C4-2B (cell line): ENCODE measurements around the gene NLRP2B.

Source experiments
- CTCF ChIP-seq: fragments of 450-650 bp; conservative IDR thresholded peaks from 2 replicates; pipeline ENCODE4 v1.5.1; 2017; ENCODE audit warnings: mild to moderate bottlenecking
- ZFX ChIP-seq: fragments of 450-650 bp; IDR thresholded peaks from 2 replicates; pipeline ENCODE4 v1.6.1; 2017

- TF ChIP-seq ZFX (no peak), CTCF (no peak)
Observed at GRCh38 chrX:57641338-57641737, 38.7 kb downstream of the NLRP2B start.
